ENCODE measurements around the gene TTC27.
"Not testable (repeated sequence)": the region's sequence is repeated elsewhere in the genome, so short reads cannot be mapped to it uniquely, and the experiment has no call there.

The TTC27 gene

DNA sequence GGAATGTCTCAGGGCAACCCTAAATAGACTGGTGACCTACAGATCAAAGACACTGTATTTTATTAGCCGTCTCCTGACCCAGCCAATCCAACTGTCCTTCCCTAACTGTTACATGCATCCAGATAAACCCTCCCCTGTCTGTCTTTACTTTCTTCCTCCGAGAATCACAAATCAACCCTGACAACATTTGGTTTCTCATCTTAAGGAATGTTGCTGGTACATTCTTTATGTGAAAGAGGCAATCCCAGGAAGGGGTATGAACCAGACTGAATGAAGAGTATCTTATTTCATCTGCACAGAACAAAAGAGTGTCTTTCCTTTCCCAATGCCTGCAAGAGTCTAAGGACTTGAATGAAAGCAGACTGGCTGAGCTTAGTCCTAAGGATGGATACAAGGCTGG, 205.0 kb downstream of the TTC27 start:
- Histone ChIP-seq H3K4me3 (ENCODE audit: low read depth, low read length) (no peak overlapping the region), H3K27ac (ENCODE audit: low read depth, low read length) (no peak overlapping the region), H3K9me3 (ENCODE audit: control insufficient read depth, insufficient read depth, low read depth, low read length) (no peaks in the 10 kb centered on the region), H3K36me3 (ENCODE audit: control insufficient read depth, insufficient read depth, low read length) (no peaks in the 10 kb centered on the region), H3K27me3 (ENCODE audit: control insufficient read depth, insufficient read depth, low read length) (no peaks in the 10 kb centered on the region), H3K4me1 (ENCODE audit: control insufficient read depth, insufficient read depth, low read length) (no peaks in the 10 kb centered on the region), H3K9ac (ENCODE audit: low read length) (no peak overlapping the region)

DNA sequence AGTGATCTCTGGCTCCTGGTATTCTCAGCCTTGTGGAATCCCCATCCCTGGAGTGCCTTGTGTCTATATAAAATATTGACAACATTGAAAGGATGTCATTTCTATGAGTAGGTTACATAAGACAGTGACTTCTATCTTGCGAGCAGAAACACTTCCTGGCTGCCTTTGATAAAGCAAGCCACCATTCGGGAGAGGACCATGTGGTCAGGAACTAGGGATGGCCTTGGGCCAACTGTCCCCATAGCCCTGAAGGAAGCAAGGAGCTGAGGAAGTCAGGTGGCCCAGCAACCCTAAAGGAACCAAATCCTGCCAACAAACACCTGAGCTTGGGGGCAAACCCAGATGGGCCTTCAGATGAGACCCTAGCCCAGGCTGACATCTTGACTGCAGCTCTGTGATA, 205.9 kb downstream of the TTC27 start:
- Histone ChIP-seq H3K4me1 (ENCODE audit: control insufficient read depth, insufficient read depth, low read length) (no peaks in the 10 kb centered on the region), H3K36me3 (ENCODE audit: control insufficient read depth, insufficient read depth, low read length) (no peaks in the 10 kb centered on the region), H3K9ac (ENCODE audit: low read length) (no peak overlapping the region)

DNA sequence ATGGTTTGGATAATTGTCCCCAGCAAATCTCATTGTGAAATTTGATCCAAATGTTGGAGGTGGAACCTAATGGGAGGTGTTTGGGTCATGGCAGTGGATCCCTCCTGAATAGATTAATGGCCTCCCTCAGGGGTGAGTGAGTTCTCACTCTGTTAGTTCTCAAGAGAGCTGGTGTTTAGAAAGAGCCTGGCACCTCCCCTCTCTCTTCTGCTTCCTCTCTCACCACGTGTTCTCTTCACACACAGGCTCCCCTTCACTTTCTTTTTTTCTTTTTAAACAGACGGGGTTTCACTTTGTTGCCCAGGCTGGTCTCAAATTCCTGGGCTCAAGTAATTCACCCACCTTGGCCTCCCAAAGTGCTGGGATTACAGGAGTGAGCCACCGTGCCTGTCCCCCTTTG, 207.3 kb downstream of the TTC27 start:
- Histone ChIP-seq H3K27ac (ENCODE audit: low read depth, low read length) (no peak overlapping the region), H3K36me3 (ENCODE audit: control insufficient read depth, insufficient read depth, low read length) (no peaks in the 10 kb centered on the region), H3K27me3 (ENCODE audit: control insufficient read depth, insufficient read depth, low read length) (no peaks in the 10 kb centered on the region), H3K9me3 (ENCODE audit: control insufficient read depth, insufficient read depth, low read depth, low read length) (no peaks in the 10 kb centered on the region), H3K4me1 (ENCODE audit: control insufficient read depth, insufficient read depth, low read length) (no peaks in the 10 kb centered on the region), H3K9ac (ENCODE audit: low read length) (no peak overlapping the region), H3K4me3 (ENCODE audit: low read depth, low read length) (no peak overlapping the region)

More for the DNA sequence above, 205.9 kb downstream of the TTC27 start:
- H3K4me3 ChIP-seq (ENCODE audit: low read depth, low read length), result no peak overlapping the region
- no peaks in the 10 kb centered on the region for H3K27me3 ChIP-seq (ENCODE audit: control insufficient read depth, insufficient read depth, low read length)
- no peaks in the 10 kb centered on the region for H3K9me3 ChIP-seq (ENCODE audit: control insufficient read depth, insufficient read depth, low read depth, low read length)
- no peak overlapping the region for H3K27ac ChIP-seq (ENCODE audit: low read depth, low read length)

DNA sequence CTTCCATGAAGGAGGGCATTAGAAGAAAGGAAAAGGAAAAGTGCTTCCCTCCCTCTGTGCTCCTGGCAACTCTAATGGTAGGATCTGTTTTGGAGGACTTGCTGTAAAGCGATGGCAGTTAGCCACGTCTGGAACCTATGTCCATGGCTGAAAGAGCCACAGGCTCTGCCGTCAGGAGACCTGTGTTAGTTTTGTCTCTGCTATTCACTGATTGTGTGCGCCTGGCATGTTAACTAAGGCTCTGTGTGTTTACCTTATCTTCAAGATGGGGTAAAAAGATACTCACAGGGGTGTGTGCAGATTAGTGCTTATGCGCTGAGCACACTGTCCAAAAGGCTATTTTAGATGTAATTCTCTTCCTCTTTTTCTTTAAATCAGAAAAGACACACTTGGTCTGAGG, 209.1 kb downstream of the TTC27 start:
- Histone ChIP-seq H3K9me3 (ENCODE audit: control insufficient read depth, insufficient read depth, low read depth, low read length) (no peaks in the 10 kb centered on the region), H3K4me3 (ENCODE audit: low read depth, low read length) (no peak overlapping the region), H3K27me3 (ENCODE audit: control insufficient read depth, insufficient read depth, low read length) (no peaks in the 10 kb centered on the region), H3K4me1 (ENCODE audit: control insufficient read depth, insufficient read depth, low read length) (no peaks in the 10 kb centered on the region), H3K9ac (ENCODE audit: low read length) (no peak overlapping the region), H3K27ac (ENCODE audit: low read depth, low read length) (no peak overlapping the region), H3K36me3 (ENCODE audit: control insufficient read depth, insufficient read depth, low read length) (no peaks in the 10 kb centered on the region)

DNA sequence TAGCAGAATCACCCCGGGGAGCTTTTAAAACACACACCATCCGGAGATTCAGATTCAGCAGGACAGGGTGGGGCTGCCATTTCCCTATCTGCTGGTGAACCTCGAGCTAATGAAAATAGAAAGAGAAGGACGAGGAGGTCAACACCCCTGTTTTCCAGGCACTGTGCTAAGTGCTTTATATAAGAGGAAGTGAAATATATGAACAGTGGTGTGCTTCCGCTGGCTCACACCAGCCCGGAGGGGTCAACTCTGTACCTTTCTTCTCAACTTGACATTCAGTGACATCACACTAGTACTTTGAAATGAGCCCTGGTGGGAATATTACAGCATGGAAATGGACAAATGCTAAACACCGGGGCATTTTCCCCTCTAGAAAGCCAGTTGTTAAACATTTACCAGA, 210.6 kb downstream of the TTC27 start:
- H3K4me1 ChIP-seq (ENCODE audit: control insufficient read depth, insufficient read depth, low read length), result no peaks in the 10 kb centered on the region
- no peak overlapping the region for H3K9ac ChIP-seq (ENCODE audit: low read length)
- H3K9me3 ChIP-seq (ENCODE audit: control insufficient read depth, insufficient read depth, low read depth, low read length), result no peaks in the 10 kb centered on the region
- no peaks in the 10 kb centered on the region for H3K36me3 ChIP-seq (ENCODE audit: control insufficient read depth, insufficient read depth, low read length)
- no peak overlapping the region for H3K27ac ChIP-seq (ENCODE audit: low read depth, low read length)
- H3K27me3 ChIP-seq (ENCODE audit: control insufficient read depth, insufficient read depth, low read length), result no peaks in the 10 kb centered on the region
- no peak overlapping the region for H3K4me3 ChIP-seq (ENCODE audit: low read depth, low read length)

DNA sequence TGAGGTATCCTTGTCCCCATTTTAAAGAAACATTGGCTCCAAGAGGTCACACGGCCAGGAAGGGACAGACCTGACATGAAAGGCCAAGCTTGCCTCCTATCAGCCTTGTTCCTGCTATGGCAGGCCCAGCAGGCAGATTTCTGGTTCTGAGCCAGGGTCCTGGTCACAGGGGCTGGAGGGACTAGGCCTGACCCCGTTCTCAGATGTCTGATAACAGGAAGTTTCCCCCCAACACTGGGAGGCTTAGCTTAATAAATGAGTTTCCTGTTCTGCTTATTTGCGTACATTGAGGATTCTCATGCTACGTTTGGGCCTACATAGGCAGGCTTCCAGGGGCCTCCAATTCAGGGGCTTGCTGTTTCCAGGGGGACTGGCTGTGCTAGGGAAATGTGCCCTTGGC, 211.1 kb downstream of the TTC27 start:
- H3K36me3 ChIP-seq (ENCODE audit: control insufficient read depth, insufficient read depth, low read length), result no peaks in the 10 kb centered on the region
- H3K27me3 ChIP-seq (ENCODE audit: control insufficient read depth, insufficient read depth, low read length), result no peaks in the 10 kb centered on the region
- H3K9ac ChIP-seq (ENCODE audit: low read length), result no peak overlapping the region
- no peak overlapping the region for H3K4me3 ChIP-seq (ENCODE audit: low read depth, low read length)
- no peaks in the 10 kb centered on the region for H3K4me1 ChIP-seq (ENCODE audit: control insufficient read depth, insufficient read depth, low read length)
- no peaks in the 10 kb centered on the region for H3K9me3 ChIP-seq (ENCODE audit: control insufficient read depth, insufficient read depth, low read depth, low read length)
- H3K27ac ChIP-seq (ENCODE audit: low read depth, low read length), result no peak overlapping the region

DNA sequence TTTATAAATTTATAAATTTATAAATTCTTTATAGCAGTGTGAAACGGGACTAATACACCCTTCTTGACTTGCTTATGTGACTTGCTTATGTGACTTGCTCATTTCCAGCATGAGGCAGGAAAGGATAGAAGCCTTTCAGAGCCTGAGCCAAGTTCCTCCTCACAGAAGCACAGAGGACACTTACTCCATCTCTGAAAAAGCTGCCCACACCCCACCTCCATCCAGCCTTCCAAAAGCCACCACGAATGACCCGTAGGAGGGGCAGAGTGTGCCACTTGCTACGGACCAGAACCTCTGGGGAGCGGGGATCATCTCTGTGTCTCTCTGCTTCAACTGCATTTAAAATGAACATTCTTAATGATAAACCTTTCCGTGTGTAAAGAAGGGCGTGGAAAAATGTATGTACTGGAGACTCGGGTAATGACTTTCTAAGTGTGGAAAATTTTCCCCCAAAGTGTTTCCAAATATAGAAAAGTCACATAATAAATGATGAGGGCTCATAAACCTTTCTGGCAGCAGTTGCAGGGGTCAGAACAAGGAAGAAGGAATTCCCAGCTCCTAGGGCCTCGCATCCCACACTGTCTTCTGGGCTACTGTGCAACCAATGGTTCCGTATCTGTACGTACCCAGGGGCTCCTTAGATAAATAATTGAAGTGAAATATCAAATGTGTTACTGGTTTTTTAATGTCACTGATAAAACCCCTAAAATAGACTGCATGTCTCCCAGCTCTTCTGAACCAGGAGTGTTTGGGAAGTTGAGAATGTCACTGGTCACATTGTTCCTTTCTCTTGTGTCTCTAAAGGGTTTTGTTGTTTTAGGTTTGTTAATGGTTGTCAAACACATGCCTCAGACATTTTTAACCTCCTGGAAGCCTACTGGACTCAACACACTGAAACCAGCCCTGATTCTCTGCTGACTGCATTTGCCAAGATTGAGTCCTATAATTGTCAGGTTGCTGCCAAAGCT, 214.4 kb downstream of the TTC27 start:
- no peaks in the 10 kb centered on the region for H3K36me3 ChIP-seq (ENCODE audit: control insufficient read depth, insufficient read depth, low read length)
- no peak overlapping the region for H3K27ac ChIP-seq (ENCODE audit: low read depth, low read length)
- H3K4me1 ChIP-seq (ENCODE audit: control insufficient read depth, insufficient read depth, low read length), result no peaks in the 10 kb centered on the region

DNA sequence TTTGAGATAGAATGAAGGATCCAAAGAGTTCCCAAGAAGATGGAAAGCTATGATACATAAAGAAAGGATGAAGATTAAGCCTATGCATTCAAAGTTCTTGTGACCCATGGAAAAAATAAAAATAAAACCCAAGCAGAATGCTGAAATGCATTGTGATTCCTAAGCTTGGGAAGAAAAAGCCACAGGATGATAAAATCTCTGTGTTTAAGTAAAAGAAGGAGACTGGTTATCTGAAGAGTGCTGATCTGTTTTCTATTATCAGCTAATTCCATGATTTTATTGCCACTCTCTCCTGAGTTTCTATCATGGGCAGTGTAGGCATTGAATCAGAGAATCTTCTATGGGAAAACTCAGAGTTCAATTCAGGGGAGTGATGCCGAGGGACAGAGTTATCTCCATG, 215.8 kb downstream of the TTC27 start:
- Histone ChIP-seq H3K9ac (ENCODE audit: low read length) (no peak overlapping the region), H3K9me3 (ENCODE audit: control insufficient read depth, insufficient read depth, low read depth, low read length) (peaks cover 19% of the 10 kb centered on the region), H3K36me3 (ENCODE audit: control insufficient read depth, insufficient read depth, low read length) (no peaks in the 10 kb centered on the region), H3K4me1 (ENCODE audit: control insufficient read depth, insufficient read depth, low read length) (no peaks in the 10 kb centered on the region), H3K4me3 (ENCODE audit: low read depth, low read length) (no peak overlapping the region), H3K27ac (ENCODE audit: low read depth, low read length) (no peak overlapping the region), H3K27me3 (ENCODE audit: control insufficient read depth, insufficient read depth, low read length) (no peaks in the 10 kb centered on the region)

More for the DNA sequence above, 214.4 kb downstream of the TTC27 start:
- Histone ChIP-seq H3K9me3 (ENCODE audit: control insufficient read depth, insufficient read depth, low read depth, low read length) (peaks cover 17% of the 10 kb centered on the region), H3K9ac (ENCODE audit: low read length) (no peak overlapping the region), H3K4me3 (ENCODE audit: low read depth, low read length) (no peak overlapping the region), H3K27me3 (ENCODE audit: control insufficient read depth, insufficient read depth, low read length) (no peaks in the 10 kb centered on the region)

DNA sequence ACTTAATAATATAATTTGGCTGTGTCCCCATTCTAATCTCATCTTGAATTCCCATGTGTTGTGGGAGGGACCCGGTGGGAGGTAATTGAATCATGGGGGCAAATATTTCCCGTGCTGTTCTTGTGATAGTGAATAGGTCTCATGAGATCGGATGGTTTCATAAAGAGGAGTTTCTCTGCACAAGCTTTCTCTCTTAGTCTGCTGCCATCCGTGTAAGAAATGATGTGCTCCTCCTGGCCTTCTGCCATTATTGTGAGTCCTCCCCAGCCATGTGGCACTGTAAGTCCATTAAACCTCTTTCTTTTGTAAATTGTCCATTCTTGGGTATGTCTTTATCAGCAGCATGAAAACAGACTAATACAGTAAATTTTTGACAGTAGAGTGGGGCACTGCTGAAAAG, 216.4 kb downstream of the TTC27 start:
- H3K27ac ChIP-seq (ENCODE audit: low read depth, low read length), result no peak overlapping the region
- no peaks in the 10 kb centered on the region for H3K4me1 ChIP-seq (ENCODE audit: control insufficient read depth, insufficient read depth, low read length)
- H3K27me3 ChIP-seq (ENCODE audit: control insufficient read depth, insufficient read depth, low read length), result no peaks in the 10 kb centered on the region
- H3K36me3 ChIP-seq (ENCODE audit: control insufficient read depth, insufficient read depth, low read length), result no peaks in the 10 kb centered on the region
- no peak overlapping the region for H3K9ac ChIP-seq (ENCODE audit: low read length)
- no peak overlapping the region for H3K4me3 ChIP-seq (ENCODE audit: low read depth, low read length)
- peaks cover 19% of the 10 kb centered on the region for H3K9me3 ChIP-seq (ENCODE audit: control insufficient read depth, insufficient read depth, low read depth, low read length)

DNA sequence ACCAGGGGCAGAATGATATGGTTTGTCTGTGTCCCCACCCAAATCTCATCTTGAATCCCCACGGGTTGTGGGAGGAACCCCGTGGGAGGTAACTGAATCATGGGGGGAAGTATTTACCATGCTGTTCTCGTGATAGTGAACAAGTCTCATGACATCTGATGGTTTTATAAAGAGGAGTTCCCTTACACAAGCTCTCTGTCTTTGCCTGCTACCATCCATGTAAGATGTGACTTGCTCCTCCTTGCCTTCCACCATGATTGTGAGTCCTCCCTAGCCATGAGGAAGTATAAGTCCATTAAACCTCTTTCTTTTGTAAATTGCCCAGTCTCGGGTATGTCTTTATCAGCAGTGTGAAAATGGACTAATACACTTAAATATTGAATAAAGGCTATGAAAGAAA, 218.4 kb downstream of the TTC27 start:
- not testable (repeated sequence) for H3K36me3 ChIP-seq (ENCODE audit: control insufficient read depth, insufficient read depth, low read length); H3K27ac ChIP-seq (ENCODE audit: low read depth, low read length); H3K4me3 ChIP-seq (ENCODE audit: low read depth, low read length); H3K27me3 ChIP-seq (ENCODE audit: control insufficient read depth, insufficient read depth, low read length); H3K4me1 ChIP-seq (ENCODE audit: control insufficient read depth, insufficient read depth, low read length); H3K9ac ChIP-seq (ENCODE audit: low read length)
- peaks cover 19% of the 10 kb centered on the region for H3K9me3 ChIP-seq (ENCODE audit: control insufficient read depth, insufficient read depth, low read depth, low read length)

DNA sequence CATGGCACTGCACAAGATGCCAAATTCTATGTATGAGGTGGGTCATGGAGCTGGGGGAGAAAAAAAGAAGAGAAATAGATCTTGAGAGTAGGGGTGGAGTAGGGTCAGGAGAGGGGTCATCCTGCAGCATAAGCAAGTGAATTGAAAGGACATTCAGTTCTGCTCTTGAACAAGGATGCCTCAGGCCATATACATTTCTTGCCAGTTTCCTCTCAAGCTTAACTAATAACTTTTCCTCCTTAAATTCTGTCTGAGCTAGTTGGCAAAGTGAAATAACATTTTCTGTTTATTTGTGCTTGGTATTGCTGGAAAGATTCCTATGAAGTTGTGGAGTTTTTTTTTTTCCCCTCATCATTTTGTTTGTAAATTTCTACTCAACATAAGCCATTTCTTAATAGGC, 219.9 kb downstream of the TTC27 start:
- no peaks in the 10 kb centered on the region for H3K4me1 ChIP-seq (ENCODE audit: control insufficient read depth, insufficient read depth, low read length)
- no peak overlapping the region for H3K9ac ChIP-seq (ENCODE audit: low read length)
- H3K27me3 ChIP-seq (ENCODE audit: control insufficient read depth, insufficient read depth, low read length), result no peaks in the 10 kb centered on the region
- H3K4me3 ChIP-seq (ENCODE audit: low read depth, low read length), result no peak overlapping the region
- H3K36me3 ChIP-seq (ENCODE audit: control insufficient read depth, insufficient read depth, low read length), result no peaks in the 10 kb centered on the region
- H3K9me3 ChIP-seq (ENCODE audit: control insufficient read depth, insufficient read depth, low read depth, low read length), result peaks cover 19% of the 10 kb centered on the region
- no peak overlapping the region for H3K27ac ChIP-seq (ENCODE audit: low read depth, low read length)

Data from HUES6 (cell line).